Ishikawa (cell line): ENCODE data around the gene SYCP2L.

ENCODE experiments used
- CEBPB ChIP-seq: IDR thresholded peaks from 2 replicates; pipeline ENCODE4 v1.6.1; 2012
- CREB1 ChIP-seq: IDR thresholded peaks from 2 replicates; pipeline ENCODE4 v1.6.1; 2012; ENCODE audit warnings: low read depth
- EGR1 ChIP-seq: IDR thresholded peaks from 2 replicates; pipeline ENCODE4 v1.6.1; 2012
- EP300 ChIP-seq: IDR thresholded peaks from 2 replicates; pipeline ENCODE4 v1.6.1; 2012; ENCODE audit warnings: borderline replicate concordance
- FOXM1 ChIP-seq: IDR thresholded peaks from 2 replicates; pipeline ENCODE4 v1.6.1; 2012; ENCODE audit warnings: low read depth, borderline replicate concordance
- NFIC ChIP-seq: IDR thresholded peaks from 2 replicates; pipeline ENCODE4 v1.6.1; 2012
- RAD21 ChIP-seq: IDR thresholded peaks from 2 replicates; pipeline ENCODE4 v1.6.1; 2012; ENCODE audit warnings: low read depth
- TAF1 ChIP-seq: IDR thresholded peaks from 2 replicates; pipeline ENCODE4 v1.6.1; 2012; ENCODE audit warnings: low read depth, mild to moderate bottlenecking
- TCF12 ChIP-seq: IDR thresholded peaks from 2 replicates; pipeline ENCODE4 v1.6.1; 2012; ENCODE audit warnings: low read depth
- TEAD4 ChIP-seq: IDR thresholded peaks from 2 replicates; pipeline ENCODE4 v1.6.1; 2012
- YY1 ChIP-seq: IDR thresholded peaks from 2 replicates; pipeline ENCODE4 v1.6.1; 2012; ENCODE audit warnings: low read depth
- ZBTB7A ChIP-seq: IDR thresholded peaks from 2 replicates; pipeline ENCODE4 v1.6.1; 2012; ENCODE audit warnings: low read depth
- TF ChIP-seq, protein P1 (sequence below): IDR thresholded peaks from 2 replicates; pipeline ENCODE4 v1.6.1; 2012
- TF ChIP-seq, protein P2 (sequence below): IDR thresholded peaks from 2 replicates; pipeline ENCODE4 v1.6.1; 2012
- TF ChIP-seq, protein P3 (sequence below): IDR thresholded peaks from 2 replicates; pipeline ENCODE4 v1.6.1; 2012; ENCODE audit warnings: low read depth, mild to moderate bottlenecking

The SYCP2L gene

DNA sequence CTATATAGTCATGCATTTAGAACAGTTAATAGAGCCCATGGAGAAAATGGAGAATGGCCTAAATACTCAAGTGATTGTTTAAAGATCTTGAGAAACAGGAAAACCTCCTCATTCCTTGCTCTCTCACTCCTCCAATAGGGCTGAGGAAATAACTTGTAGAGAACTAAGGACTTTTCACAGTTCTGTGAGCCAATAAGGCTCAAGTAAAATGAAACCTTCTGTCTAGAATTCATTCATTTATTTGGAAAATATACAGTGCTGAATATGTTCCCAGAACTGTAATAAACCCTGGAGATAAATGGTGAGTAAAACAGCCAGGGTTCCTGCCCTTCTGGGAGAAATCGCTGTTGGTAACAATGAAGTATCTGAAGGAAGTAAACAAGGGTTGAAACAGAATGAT, 122.0 kb downstream of the SYCP2L start:
- TF ChIP-seq, protein P1, sequence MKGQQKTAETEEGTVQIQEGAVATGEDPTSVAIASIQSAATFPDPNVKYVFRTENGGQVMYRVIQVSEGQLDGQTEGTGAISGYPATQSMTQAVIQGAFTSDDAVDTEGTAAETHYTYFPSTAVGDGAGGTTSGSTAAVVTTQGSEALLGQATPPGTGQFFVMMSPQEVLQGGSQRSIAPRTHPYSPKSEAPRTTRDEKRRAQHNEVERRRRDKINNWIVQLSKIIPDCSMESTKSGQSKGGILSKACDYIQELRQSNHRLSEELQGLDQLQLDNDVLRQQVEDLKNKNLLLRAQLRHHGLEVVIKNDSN = no peak

DNA sequence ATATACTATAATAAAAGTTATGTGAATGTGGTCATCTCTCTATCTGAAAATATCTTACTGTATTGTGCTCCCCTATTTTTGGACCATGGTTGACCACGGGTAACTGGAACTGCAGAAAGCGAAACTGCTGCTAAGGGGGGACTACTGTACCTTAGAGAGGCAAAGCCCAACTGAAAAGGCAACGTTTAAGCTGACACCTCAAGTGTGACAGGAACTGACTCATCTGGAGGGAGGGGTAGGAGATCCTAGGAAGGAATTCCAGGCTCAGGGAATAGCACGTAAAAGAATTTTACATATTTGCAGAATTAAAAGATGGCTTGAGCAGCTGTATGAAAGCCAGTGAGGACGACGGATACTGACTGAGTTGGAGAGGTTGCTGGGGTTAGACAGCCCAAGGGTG, 122.5 kb downstream of the SYCP2L start:
- TF ChIP-seq, protein P2, sequence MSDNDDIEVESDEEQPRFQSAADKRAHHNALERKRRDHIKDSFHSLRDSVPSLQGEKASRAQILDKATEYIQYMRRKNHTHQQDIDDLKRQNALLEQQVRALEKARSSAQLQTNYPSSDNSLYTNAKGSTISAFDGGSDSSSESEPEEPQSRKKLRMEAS = no peak
- TF ChIP-seq FOXM1 = no peak
- no peak for TF ChIP-seq ZBTB7A
- TF ChIP-seq, protein P3, sequence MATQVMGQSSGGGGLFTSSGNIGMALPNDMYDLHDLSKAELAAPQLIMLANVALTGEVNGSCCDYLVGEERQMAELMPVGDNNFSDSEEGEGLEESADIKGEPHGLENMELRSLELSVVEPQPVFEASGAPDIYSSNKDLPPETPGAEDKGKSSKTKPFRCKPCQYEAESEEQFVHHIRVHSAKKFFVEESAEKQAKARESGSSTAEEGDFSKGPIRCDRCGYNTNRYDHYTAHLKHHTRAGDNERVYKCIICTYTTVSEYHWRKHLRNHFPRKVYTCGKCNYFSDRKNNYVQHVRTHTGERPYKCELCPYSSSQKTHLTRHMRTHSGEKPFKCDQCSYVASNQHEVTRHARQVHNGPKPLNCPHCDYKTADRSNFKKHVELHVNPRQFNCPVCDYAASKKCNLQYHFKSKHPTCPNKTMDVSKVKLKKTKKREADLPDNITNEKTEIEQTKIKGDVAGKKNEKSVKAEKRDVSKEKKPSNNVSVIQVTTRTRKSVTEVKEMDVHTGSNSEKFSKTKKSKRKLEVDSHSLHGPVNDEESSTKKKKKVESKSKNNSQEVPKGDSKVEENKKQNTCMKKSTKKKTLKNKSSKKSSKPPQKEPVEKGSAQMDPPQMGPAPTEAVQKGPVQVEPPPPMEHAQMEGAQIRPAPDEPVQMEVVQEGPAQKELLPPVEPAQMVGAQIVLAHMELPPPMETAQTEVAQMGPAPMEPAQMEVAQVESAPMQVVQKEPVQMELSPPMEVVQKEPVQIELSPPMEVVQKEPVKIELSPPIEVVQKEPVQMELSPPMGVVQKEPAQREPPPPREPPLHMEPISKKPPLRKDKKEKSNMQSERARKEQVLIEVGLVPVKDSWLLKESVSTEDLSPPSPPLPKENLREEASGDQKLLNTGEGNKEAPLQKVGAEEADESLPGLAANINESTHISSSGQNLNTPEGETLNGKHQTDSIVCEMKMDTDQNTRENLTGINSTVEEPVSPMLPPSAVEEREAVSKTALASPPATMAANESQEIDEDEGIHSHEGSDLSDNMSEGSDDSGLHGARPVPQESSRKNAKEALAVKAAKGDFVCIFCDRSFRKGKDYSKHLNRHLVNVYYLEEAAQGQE = no peak
- no peak for TF ChIP-seq CEBPB
- TF ChIP-seq RAD21 = no peak
- no peak for TF ChIP-seq TCF12
- no peak for TF ChIP-seq TAF1
- TF ChIP-seq CREB1 = no peak
- TF ChIP-seq YY1 = no peak
- TF ChIP-seq, protein P1 = no peak
- no peak for TF ChIP-seq NFIC
- TF ChIP-seq TEAD4 = no peak
- TF ChIP-seq EP300 = no peak
- no peak for TF ChIP-seq EGR1

DNA sequence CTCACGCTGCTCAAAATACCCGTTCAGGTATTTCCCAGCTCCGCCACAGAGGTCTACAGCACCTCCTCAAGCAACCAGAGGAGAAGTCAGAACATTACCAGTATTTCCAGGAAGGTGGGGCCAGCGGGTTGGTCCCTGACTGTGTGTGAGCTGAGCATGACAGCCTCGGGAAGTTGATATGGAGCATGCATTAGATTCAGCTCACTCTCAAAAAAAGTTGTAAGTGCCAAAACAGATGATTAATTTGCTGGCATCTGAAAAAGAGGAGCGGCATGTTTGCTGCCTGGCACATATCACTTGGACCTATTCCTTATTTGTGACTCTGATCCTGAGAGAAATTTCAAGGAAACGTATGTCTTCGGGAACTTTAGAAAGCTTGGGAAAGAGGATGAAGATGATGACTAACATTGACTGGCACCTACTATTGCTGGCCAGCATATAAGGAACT, 125.0 kb downstream of the SYCP2L start:
- no peak for TF ChIP-seq EGR1
- no peak for TF ChIP-seq TCF12
- no peak for TF ChIP-seq CEBPB
- no peak for TF ChIP-seq EP300
- TF ChIP-seq, protein P1 = no peak
- TF ChIP-seq YY1 = no peak
- TF ChIP-seq TAF1 = no peak
- TF ChIP-seq FOXM1 = no peak
- TF ChIP-seq, protein P3 = no peak
- TF ChIP-seq NFIC = no peak
- no peak for TF ChIP-seq TEAD4
- TF ChIP-seq CREB1 = no peak
- TF ChIP-seq, protein P2 = no peak
- no peak for TF ChIP-seq RAD21

DNA sequence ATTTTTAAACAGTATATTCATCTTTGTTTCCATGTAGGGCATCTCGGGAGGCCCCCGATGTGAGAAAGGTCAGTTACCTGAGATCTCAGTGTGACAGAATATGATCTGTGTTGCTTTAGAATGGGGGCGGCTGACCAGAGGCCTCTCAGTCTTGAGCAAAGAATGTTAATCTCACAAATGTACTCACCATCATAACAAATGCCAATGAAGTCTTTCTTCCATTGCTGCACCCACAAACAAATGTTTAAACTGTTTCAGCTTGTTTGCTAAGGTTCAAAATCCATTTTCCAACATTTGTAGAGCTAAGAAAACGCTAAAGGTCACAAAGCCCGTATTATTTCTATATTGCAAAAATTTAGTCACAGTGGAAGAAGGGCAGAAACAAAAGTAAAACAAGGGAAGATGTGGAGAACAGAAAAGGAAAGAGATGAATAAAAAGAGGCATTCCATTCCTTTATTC, 125.5 kb downstream of the SYCP2L start:
- TF ChIP-seq FOXM1 (no peak), ZBTB7A (no peak), TAF1 (no peak), TEAD4 (no peak), YY1 (no peak), CEBPB (no peak)

DNA sequence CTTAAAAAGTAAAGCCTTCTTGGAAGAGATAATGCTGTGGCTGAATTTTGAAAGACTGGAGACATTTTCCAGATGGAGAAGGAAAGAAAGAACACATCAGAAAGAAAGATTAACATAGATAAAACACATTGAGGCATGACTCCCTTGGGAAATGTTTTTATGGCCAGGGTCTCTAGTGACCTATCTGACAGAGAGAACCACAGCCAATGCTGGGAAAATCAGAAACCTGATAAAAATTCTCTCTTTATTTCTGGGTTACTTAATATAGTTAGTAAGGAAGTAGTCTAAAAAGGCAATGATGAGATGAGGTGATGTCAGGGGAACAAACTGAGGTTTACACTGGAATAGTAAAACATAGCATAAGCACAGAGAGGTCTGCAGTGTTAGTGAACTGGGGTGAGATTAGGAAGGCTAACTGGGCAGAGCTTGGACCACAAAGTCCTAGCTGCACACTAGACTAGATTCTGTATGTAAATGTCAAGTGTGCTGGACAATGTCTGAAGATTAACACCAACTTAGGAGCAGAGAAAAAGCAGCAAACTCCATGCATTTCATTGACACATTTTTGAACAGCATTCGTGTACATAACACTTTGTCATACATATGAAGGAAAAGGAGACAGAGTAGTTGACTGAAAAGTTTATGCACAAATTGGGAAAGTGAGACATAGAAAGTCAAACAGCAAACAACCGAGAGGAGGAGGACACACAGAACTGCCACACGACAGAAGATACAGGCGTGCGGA, 126.3 kb downstream of the SYCP2L start:
- TF ChIP-seq FOXM1 (no peak), TCF12 (no peak), CEBPB (no peak), TAF1 (no peak), RAD21 (no peak), CREB1 (no peak), ZBTB7A (no peak)
- TF ChIP-seq, protein P3 = no peak
- TF ChIP-seq, protein P1 = no peak
